ENCODE measurements around the gene CIB4.

CIB4 gene

GRCh38 chr2:26581266-26581990 lies 59.7 kb downstream of the CIB4 start (continued):
- TF ChIP-seq PATZ1 (CRISPR knock-in tag; IDR thresholded peaks at IDR 0.05; ENCODE audit: borderline replicate concordance) (no peak), CSRNP3 (CRISPR knock-in tag; IDR thresholded peaks at IDR 0.05) (no peak), CSDC2 (CRISPR knock-in tag; IDR thresholded peaks at IDR 0.05) (no peak), POU6F1 (CRISPR knock-in tag; IDR thresholded peaks at IDR 0.05; ENCODE audit: borderline replicate concordance, low read depth) (no peak), ZFP3 (CRISPR knock-in tag; IDR thresholded peaks at IDR 0.05) (no peak)

GRCh38 chr2:26580751-26581150 lies 60.4 kb downstream of the CIB4 start:
- no peak for TF ChIP-seq BACH2 (CRISPR knock-in tag; IDR thresholded peaks at IDR 0.05; ENCODE audit: borderline replicate concordance)
- no peak for TF ChIP-seq GLIS3 (CRISPR knock-in tag; IDR thresholded peaks at IDR 0.05)
- no peak for TF ChIP-seq ZC3H10 (CRISPR knock-in tag; IDR thresholded peaks at IDR 0.05)
- no peak for ATAC-seq

GRCh38 chr2:26580151-26580550 lies 61.0 kb downstream of the CIB4 start:
- no peak for ATAC-seq
- TF ChIP-seq TSHZ2 (CRISPR knock-in tag; IDR thresholded peaks at IDR 0.05) (no peak), ZNF70 (CRISPR knock-in tag; IDR thresholded peaks at IDR 0.05) (no peak), ISL1 (CRISPR knock-in tag; IDR thresholded peaks at IDR 0.05) (no peak), ESRRG (CRISPR knock-in tag; IDR thresholded peaks at IDR 0.05) (no peak), CSRNP3 (CRISPR knock-in tag; IDR thresholded peaks at IDR 0.05) (no peak), OSR1 (CRISPR knock-in tag; IDR thresholded peaks at IDR 0.05) (no peak), GLIS3 (CRISPR knock-in tag; IDR thresholded peaks at IDR 0.05) (no peak), PPARA (CRISPR knock-in tag; IDR thresholded peaks at IDR 0.05; ENCODE audit: borderline replicate concordance) (no peak), TCF4 (CRISPR knock-in tag; IDR thresholded peaks at IDR 0.05; ENCODE audit: borderline replicate concordance) (no peak), SNAI2 (CRISPR knock-in tag; IDR thresholded peaks at IDR 0.05) (no peak), POU6F1 (CRISPR knock-in tag; IDR thresholded peaks at IDR 0.05; ENCODE audit: borderline replicate concordance, low read depth) (no peak), ZNF8 (CRISPR knock-in tag; IDR thresholded peaks at IDR 0.05) (no peak), CREB5 (CRISPR knock-in tag; IDR thresholded peaks at IDR 0.05; ENCODE audit: low read depth) (no peak), CSDC2 (CRISPR knock-in tag; IDR thresholded peaks at IDR 0.05) (no peak), ARNTL (CRISPR knock-in tag; IDR thresholded peaks at IDR 0.05; ENCODE audit: borderline replicate concordance, low read depth) (no peak), BACH2 (CRISPR knock-in tag; IDR thresholded peaks at IDR 0.05; ENCODE audit: borderline replicate concordance) (no peak), ZNF565 (CRISPR knock-in tag; conservative IDR thresholded peaks at IDR 0.05; ENCODE audit: low read depth) (no peak), TOX (CRISPR knock-in tag; IDR thresholded peaks at IDR 0.05; ENCODE audit: borderline replicate concordance) (no peak)

Data from SK-N-SH treated with all-trans-retinoic acid at 6 μM for 48 hours (cell line).